Measurements from ENCODE around the gene RAB21. TPM values are rescaled to one million over a fixed set of nuclear protein-coding genes. Genes with fewer than 3 reads are reported as not detected.

Gene RAB21, protein sequence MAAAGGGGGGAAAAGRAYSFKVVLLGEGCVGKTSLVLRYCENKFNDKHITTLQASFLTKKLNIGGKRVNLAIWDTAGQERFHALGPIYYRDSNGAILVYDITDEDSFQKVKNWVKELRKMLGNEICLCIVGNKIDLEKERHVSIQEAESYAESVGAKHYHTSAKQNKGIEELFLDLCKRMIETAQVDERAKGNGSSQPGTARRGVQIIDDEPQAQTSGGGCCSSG
- total RNA-seq: 10 to 100 TPM; 62.6 to 88.4 TPM

DNA sequence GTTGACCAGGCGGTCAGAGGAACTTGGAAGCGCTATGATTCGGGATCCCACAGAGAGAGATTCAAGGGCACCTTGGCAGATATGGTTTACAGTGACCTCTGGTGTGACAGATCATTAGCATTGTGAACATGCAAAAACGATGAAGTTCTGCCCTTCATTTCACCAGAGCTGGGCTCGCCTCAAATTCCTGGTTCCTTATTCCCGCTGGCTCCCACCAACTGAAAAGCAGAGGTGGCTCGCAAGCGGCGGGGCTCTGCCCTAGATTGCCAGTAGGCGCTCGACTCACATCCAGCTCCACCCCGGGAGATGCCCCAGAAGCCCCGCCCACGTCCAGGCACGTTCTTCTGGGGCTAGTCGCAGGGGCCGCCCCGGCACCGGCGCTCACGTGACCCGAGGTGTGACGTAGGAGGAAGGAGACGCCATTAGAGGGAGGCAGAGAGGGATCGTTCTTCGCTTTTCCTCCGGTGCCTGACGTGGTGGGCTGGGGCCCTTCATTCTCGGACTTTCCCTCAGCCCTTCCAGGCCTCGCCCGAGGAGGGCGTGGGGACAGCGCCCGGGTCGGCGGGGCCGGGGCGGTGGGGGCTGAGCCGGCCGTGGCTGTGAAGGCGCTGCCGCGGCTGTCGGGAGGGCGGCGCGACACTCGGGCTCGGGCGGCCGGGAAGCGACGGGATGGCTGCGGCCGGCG is at the start of gene RAB21:
RAB21 (plus strand) TSS at position 403 of the 685 bp plus-strand sequence; CDS start at position 670, 267 bp downstream.
- ATAC-seq: peak; percentile 91 to 96
- peak; percentile 97 to 98 for DNase-seq (ENCODE audit: low spot score in 2 of 2)
- H3K9me3 Mint-ChIP-seq: peaks cover 0 to 11% of the 10 kb centered on the region in 2 donors
- H3K27ac Mint-ChIP-seq: peak within 1 kb of the TSS; percentile 97
- H3K36me3 Mint-ChIP-seq: peaks cover 34 to 43% of the 10 kb centered on the region in 2 donors

DNA sequence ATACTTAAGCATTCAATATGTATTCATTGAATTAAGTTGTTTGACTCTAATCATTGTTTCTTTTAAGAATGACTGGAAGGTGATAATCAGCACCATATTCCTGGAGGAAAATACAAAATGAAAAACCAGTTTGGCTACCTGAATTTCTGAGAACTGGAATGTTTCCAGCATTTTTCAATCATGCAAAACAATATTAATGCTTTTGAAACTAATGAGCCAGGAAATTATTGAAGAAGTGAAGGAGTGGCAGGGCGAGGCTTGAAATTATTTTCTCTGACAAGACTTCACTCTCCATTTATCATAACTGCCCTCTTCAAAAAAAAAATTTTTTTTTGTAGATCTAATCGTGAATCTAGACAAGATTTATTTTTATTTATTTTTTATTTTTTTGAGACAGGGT is 49.7 kb upstream of the RAB21 start:
- ATAC-seq (no peak), DNase-seq (ENCODE audit: low spot score in 2 of 2) (no peak)
- H3K36me3 Mint-ChIP-seq: peaks cover 0 to 3% of the 10 kb centered on the region in 2 donors
- no peak overlapping the region for H3K27ac Mint-ChIP-seq
- H3K9me3 Mint-ChIP-seq: no peaks in the 10 kb centered on the region

DNA sequence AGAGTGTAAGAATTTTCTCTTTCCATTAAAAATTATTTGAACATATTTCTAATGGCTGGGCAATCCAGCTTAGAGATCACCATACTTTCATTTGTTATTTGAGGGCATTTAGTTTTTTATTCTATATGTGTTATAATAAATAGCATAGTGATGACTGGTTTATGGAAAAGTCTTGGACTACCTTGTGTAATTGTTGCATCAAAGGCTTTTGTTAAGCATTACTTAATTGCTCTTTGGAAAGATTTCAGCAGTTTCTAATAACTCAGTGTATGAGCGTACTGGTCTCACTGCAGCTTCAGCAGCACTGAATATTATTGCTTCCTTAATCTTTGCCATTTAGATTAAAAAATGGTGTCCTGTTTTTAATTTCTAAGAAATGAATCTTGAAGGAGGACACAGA is 46.0 kb upstream of the RAB21 start:
- no peak overlapping the region for H3K27ac Mint-ChIP-seq
- no peak for ATAC-seq
- no peak for DNase-seq (ENCODE audit: low spot score in 2 of 2)
- peaks cover 0 to 21% of the 10 kb centered on the region in 2 donors for H3K36me3 Mint-ChIP-seq
- peaks cover 21 to 23% of the 10 kb centered on the region in 2 donors for H3K9me3 Mint-ChIP-seq

DNA sequence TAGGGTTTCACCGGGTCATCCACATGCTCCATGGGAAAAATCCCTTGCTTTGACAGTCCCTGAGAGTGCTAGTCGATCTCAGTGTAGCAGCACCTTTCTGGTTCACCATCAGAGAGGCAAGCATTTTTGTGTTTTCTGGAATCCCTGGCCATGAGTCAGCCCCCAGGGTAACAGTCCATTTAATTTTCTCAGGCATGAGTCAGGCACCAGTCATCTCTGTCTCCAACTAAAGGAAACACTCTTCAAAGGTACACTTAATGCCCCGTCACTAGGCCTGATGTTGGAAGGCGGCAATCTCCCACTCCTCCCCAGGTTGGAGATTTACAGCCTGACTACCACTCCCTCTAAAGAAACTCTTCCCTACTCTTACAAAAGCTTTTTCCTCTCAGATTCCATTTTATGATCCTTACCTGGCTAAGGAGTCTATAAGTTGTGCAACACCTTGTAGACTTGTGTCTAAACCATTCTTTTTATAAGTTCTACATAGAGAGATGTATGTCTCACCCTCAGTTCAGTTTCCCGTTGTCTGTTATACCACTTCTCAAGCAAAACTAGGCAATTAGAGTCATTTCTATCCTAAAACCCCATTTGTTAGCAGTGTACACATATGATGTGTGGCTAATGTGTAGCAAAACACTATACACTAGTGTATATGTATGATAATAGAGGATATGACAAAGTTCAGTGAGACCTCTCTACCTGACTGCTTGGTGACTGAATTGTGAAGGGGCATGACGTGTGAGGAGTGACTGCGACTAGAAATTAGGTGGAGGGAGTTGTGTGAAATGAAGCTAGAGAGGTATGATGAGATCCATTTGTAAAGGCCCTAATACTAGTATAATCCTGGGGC is 44.2 kb upstream of the RAB21 start:
- Mint-ChIP-seq H3K9me3 (peaks cover 25 to 28% of the 10 kb centered on the region in 2 donors), H3K36me3 (peaks cover 0 to 30% of the 10 kb centered on the region in 2 donors), H3K27ac (no peak overlapping the region)
- ATAC-seq (peak; percentile 77 to 89), DNase-seq (ENCODE audit: low spot score in 2 of 2) (no peak)

DNA sequence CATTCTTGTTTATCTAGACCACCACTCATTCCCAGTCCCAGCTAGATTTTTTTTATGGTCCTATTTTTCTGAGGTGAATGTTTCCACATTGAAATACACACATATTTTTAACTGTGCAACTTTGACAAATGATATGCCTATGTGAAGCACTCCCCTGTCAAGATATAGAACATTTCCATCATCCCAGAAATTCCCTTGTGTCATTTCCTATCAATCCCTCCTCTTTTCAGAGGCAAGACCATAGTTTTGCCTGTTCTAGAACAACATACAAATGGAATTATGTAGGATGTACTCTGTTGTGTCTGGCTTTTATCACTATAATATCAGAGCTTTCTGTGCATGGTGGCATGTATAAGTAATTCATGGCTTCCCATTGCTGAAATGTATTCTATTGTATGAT is 36.1 kb upstream of the RAB21 start:
- Mint-ChIP-seq H3K36me3 (peaks cover 0 to 9% of the 10 kb centered on the region in 2 donors), H3K27ac (no peak overlapping the region)
- ATAC-seq: no peak

DNA sequence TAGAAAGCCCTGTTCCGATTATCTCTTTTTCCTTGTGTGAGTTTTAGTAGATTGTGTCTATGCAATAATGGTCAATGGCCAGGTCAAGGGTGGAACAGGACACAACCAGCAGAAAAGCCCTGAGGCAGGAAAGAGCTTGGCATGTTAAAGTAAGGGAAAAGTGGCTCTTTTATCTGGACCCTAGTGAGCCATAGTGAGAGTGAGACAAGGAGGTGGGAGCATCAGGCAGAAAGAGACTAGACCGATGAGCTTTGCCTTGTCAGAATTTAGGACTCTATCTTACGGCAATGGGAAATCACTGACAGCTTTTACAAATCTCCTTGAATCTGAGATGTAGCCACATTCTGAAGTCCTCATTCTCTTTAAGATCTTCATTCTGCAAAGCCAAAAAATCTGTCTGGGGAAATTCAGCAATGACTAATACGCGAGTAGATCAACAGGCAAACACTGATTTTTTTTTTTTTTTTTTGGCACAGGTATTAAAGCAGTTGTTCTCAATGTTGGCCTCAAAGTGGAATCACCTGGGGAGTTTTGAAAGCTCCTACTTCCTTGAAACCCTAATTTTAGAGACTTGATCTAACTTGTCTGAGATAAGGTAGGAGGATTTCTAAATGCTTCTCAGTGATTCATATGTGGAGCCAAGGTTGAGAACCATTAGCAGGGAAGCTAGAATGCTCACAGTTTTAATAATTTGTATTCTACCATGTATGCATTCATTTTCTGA is 34.9 kb upstream of the RAB21 start:
- DNase-seq (ENCODE audit: low spot score in 2 of 2) (no peak), ATAC-seq (no peak)
- Mint-ChIP-seq H3K9me3 (peaks cover 7 to 8% of the 10 kb centered on the region in 2 donors), H3K27ac (no peak overlapping the region), H3K36me3 (peaks cover 0 to 2% of the 10 kb centered on the region in 2 donors)

More for the DNA sequence above, 36.1 kb upstream of the RAB21 start:
- no peak for DNase-seq (ENCODE audit: low spot score in 2 of 2)
- H3K9me3 Mint-ChIP-seq: peaks cover 11 to 13% of the 10 kb centered on the region in 2 donors

DNA sequence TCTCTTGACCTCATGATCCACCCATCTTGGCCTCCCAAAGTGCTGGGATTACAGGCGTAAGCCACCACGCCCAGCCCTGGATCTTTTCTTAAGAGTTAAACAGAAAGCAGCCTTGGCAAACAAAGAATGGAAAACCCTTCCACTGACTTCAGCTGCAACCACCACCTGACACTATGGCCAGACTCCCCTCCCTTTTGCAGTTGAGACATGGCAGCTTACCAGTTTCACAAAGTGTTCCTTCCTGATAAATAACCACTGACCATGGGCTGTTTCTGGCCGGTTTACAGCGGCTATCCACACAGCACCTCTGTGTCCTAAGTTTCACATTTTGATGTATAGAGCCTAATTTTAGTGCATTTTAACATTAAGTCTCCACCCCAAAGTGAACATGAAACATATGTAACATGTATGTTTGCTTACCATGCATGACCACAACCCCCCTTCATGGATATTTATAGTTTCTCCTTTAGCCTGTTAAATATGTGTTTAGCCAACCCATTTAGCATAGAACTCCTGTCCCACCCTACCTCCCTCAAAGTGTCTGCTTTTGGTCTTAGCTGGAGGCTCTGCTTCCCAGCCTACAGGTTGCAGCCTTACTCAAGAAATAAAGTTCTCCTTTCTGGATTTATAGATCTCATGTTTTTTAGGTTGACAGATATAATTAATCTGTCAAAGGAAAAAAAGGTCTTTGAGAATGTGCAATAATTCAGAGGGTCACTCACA is 32.7 kb upstream of the RAB21 start:
- DNase-seq (ENCODE audit: low spot score in 2 of 2) (no peak), ATAC-seq (no peak)
- H3K27ac Mint-ChIP-seq: no peak overlapping the region
- H3K9me3 Mint-ChIP-seq: no peaks in the 10 kb centered on the region
- no peaks in the 10 kb centered on the region for H3K36me3 Mint-ChIP-seq

DNA sequence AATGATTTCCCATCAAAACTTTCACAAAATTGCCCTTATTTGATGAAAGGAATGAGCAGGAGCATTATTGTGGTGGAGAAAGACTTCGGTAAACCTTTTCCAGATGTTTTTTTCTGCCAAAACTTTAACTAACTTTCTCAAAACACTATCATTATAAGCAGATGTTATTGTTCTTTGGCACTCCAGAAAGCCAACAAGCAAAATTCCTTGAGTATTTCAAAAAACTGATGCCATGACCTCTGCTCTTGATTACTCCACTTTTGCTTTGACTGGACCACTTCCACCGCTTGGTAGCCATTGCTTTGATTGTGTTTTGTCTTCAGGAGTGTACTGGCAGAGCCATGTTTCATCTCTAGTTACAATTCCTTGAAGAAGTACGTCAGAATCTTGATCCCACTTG is 29.7 kb upstream of the RAB21 start:
- ATAC-seq (no peak), DNase-seq (ENCODE audit: low spot score in 2 of 2) (no peak)
- H3K36me3 Mint-ChIP-seq: no peaks in the 10 kb centered on the region
- H3K27ac Mint-ChIP-seq: no peak overlapping the region
- no peaks in the 10 kb centered on the region for H3K9me3 Mint-ChIP-seq

DNA sequence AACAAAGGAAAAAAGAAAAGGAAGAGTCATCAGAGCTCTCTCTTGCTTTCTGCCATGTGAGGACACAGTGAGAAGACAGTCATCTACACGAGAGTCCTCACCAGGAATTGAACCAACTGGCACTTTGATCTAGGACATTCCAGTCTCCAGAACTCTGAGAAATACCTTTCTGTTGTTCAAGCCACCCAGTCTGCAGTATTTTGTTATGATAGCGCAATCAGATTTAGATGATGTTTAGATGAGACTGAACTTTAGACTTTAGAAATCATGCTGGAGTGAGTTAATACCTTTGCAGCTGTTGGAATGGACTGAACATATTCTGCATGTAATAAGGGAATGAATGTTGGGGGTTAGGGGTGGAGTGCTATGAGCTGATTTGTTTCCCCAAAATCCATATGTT is 28.1 kb upstream of the RAB21 start:
- Mint-ChIP-seq H3K36me3 (no peaks in the 10 kb centered on the region), H3K27ac (no peak overlapping the region), H3K9me3 (no peaks in the 10 kb centered on the region)
- DNase-seq (ENCODE audit: low spot score in 2 of 2) (no peak), ATAC-seq (no peak)

DNA sequence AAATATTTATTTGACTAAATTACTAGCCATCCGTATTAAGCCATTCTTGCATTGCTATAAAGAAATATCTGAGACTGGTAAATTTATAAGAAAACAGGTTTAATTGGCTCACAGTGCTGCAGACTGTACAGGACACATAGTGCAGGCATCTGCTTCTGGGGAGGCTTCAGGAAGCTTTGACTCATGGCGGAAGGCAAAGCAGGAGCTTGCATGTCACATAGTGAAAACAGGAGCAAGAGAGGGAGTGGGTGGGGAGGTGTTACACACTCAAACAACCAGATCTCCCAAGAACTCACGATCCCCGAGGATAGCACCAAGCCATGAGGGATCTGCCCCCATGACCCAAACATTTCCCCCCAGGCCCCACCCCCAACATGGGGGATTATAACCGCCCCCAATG is 26.7 kb upstream of the RAB21 start:
- H3K36me3 Mint-ChIP-seq: no peaks in the 10 kb centered on the region
- no peak for DNase-seq (ENCODE audit: low spot score in 2 of 2)
- no peak overlapping the region for H3K27ac Mint-ChIP-seq
- H3K9me3 Mint-ChIP-seq: no peaks in the 10 kb centered on the region
- ATAC-seq: no peak

DNA sequence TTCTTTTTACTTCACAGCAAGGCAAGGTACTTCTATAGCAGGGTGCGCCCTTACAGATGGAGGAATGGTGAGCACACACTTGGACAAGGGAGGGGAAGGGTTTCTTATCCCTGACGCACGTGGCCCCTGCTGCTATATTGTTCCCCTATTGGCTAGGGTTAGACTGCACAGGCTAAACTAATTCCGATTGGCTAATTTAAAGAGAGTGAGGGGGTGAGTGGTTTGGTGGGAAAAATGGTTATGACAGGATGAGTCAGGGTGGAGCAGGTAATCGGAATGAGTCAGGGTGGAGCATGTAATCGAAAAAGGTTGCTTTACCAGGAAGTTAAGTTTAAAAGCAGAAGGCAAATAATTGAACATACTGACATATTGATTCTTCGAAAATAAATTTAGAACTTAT is 23.7 kb upstream of the RAB21 start:
- Mint-ChIP-seq H3K9me3 (no peaks in the 10 kb centered on the region), H3K27ac (no peak overlapping the region), H3K36me3 (no peaks in the 10 kb centered on the region)
- ATAC-seq: no peak
- DNase-seq (ENCODE audit: low spot score in 2 of 2): no peak

DNA sequence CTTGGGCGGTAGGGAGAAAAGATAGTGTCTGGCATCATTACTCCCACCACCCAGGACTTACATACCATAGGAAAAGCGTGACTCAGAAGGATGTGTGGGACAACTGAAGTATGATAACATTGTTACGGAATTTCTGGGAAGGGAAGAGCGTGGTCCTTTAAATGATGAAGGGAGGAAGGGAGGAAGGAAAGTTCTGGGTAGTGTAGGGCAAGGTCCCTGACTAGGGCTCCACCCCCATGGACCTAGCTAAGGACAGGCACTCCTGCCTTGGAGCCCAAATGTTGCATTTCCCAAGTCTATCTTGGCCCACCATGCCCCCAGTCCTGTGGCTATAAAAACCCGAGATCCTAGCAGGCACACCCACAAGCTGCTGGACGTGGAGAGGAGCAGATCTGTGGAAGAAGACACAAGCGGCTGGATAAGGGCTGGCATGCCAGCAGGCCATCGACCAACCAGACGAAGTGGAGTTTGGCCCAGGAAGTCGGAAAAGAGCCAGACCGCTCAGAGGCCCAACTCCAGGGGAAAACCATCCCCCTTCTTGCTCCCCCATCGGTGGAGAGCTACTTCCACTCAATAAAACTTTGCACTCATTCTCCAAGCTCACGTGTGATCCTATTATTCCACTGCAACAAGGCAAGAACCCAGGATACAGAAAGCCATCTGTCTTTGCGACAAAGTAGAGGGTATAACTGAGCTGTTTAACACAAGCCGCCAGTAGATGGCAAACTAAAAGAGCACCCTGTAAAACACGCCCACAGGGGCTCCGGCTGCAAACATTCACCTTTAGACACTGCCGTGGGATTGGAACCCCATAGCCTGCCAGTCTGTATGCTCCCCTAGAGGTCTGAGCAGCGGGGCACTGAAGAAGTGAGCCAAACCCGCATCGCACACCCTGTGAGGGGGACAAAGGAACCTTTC is 23.0 kb upstream of the RAB21 start:
- no peaks in the 10 kb centered on the region for H3K36me3 Mint-ChIP-seq

DNA sequence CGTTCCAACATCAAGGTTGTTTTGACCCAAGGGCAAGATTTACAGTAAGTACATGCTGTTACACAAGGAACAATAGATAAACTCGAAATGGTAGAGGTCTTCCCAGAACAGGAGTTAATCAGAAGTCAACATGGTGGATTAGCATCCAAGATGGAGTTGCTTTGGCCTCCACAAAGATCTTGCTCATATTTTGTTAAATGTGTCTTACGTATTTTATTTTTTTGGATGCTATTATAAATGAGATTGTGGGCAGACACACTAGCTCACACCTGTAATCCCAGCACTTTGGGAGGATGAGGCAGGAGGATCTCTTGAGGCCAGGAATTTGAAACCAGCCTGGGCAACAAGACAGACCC is 22.3 kb upstream of the RAB21 start:
- Mint-ChIP-seq H3K36me3 (no peaks in the 10 kb centered on the region), H3K27ac (no peak overlapping the region), H3K9me3 (no peaks in the 10 kb centered on the region)
- no peak for ATAC-seq
- DNase-seq (ENCODE audit: low spot score in 2 of 2): no peak

More for the DNA sequence above, 23.0 kb upstream of the RAB21 start:
- DNase-seq (ENCODE audit: low spot score in 2 of 2) (no peak), ATAC-seq (no peak)
- no peaks in the 10 kb centered on the region for H3K9me3 Mint-ChIP-seq
- H3K27ac Mint-ChIP-seq: no peak overlapping the region

DNA sequence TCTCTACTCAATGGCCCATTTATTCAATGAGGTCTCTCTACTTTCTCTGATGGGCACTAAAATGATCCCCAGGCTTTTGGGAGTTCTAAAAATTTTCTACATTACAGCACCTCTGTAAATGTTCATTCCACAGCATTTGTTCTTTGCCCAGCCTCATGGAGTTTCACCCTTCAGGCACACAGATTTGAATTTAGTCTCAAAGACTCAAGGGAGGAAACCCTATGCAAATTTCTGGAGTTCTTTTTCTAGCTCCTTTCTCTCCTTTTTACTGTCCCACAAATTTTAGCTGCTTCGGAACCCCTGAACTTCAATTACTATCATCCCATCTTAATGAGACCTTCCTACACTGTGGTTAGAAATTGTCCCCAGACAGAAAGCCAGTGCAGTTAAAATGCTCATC is 17.5 kb upstream of the RAB21 start:
- no peaks in the 10 kb centered on the region for H3K36me3 Mint-ChIP-seq
- no peak for DNase-seq (ENCODE audit: low spot score in 2 of 2)
- ATAC-seq: no peak
- H3K27ac Mint-ChIP-seq: no peak overlapping the region
- no peaks in the 10 kb centered on the region for H3K9me3 Mint-ChIP-seq

DNA sequence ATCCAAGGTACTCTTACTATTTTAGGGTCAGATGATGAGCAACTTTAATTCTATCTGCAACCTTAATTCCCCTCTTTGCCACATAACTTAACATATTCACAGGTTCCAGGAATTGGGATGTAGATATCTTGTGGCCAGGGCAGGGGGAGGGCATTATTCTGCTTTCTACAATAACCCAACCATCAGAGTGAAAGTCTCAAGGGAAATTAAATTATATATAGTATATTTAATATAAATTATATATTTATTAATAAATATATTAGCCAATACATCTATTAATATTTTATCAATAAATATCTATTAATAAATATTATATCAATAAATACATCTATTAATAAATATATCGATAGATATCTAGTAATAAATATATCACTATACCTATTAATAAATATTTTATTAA is 11.7 kb upstream of the RAB21 start:
- ATAC-seq (no peak), DNase-seq (ENCODE audit: low spot score in 2 of 2) (no peak)
- H3K27ac Mint-ChIP-seq: no peak overlapping the region
- H3K36me3 Mint-ChIP-seq: no peaks in the 10 kb centered on the region
- no peaks in the 10 kb centered on the region for H3K9me3 Mint-ChIP-seq

Data from activated naive CD4-positive, alpha-beta T cell treated with anti-CD3 and anti-CD28 coated beads, Interleukin-2, amount 50 U/mL, for 72 hours (primary cell).